ENCODE data around the gene SRMS. TPM values are rescaled to one million over a fixed set of nuclear protein-coding genes. Genes with fewer than 3 reads are reported as not detected.

Gene SRMS
- total RNA-seq, 1 donor = not detected

DNA sequence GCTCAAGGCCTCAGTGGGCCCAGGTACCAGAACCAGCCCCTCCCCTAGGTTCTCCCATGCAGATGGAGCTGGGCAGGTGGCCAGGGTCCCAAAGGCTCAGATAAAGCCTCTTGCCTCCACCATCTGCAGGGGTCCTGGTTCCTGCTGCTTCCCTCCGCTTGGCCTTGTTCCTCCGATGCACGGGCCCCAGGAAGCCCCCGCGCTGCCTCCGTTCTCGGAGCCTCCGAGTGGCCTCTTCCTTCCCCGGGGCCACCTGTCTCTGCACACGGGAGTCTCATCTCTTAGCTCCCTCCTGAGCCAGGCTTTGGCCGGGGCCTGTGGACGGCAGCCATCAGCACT is 8.5 kb downstream of the SRMS start:
- H3K4me3 ChIP-seq (ENCODE audit: low read depth, low read length) = no peak overlapping the region
- no peak for DNase-seq (ENCODE audit: low read depth)
- TF ChIP-seq CTCF (IDR thresholded peaks at IDR 0.05; ENCODE audit: insufficient read depth, low read length) = no peak

DNA sequence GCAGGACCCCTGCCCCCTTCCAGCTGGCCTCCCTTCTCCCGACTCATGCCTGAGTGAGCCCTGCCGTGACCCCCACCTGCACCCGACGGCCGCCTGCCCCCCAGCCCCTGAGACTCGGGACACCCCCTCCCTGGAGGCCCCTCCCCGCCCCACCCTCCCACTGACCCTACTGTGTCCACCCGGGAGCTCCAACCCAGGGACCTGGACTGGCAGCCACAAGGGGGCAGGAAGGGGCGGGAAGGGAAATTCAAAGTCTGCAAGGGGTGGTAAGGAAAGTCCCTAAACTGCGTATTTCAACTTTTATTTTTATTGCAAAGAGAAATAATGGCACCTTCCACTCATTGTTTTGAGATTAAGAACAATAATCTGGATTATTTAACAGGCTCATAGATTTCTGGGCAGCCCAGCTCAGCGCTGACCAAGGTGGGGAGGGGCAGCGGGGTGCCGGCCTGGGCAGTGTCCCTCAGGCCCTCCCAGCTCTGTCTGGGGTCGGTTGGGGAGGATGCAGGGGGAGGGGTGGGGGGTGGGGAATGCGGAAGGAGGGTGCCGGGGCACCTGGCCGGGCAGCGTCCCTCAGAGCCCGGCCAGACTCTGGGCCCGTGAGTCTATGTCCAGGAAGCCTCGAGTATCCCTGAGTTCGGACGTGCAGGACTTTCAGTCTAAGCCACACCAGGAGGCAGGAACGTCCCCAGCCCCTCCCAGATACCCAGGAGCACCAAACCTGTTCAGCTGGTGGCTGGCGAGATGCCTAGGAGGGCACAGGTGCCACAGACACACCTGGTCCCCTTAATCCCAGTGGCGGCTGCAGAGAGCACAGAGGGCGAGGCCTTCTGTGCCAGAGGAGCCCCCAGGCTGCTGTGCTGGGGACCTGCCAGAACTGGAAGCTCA is 9.1 kb downstream of the SRMS start:
- TF ChIP-seq CTCF (IDR thresholded peaks at IDR 0.05; ENCODE audit: insufficient read depth, low read length) = peak; percentile 37
- H3K4me3 ChIP-seq (ENCODE audit: low read depth, low read length) = peak overlapping the region; percentile 40
- DNase-seq (ENCODE audit: low read depth) = no peak

DNA sequence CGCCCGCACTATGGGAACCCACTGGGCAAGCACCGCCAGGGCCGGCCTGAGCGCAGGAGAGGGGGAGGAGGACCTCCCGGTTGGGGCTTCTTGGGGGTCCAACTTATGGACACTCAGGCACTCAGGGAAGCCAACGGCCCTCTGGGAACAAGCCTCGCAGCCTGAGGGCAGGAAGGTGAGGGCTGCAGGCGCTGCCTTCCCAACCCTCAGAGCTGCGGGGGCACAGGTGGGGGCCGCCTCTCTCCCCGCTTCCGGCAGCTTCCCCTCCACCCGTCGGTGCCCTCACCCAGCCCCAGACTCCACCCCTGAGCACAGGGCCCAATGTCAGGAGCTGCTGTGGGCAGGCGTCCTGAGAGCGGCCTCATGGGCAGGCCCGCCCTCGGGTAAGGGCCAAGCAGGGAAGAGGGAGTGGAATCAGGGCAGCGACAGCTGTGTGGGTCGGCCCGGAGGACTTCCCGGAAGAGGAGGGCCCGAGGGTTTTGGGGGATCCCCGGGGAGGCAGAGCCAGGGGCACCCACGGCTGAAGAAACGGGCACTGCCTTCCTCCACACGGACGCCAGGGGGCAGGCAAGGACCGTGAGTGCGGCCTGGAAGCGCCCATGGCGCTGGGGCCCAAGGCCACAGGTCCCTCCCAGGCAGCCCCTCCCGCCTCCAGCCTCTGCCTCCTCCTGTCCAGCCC is 9.9 kb downstream of the SRMS start:
- peak overlapping the region; percentile 40 for H3K4me3 ChIP-seq (ENCODE audit: low read depth, low read length)
- DNase-seq (ENCODE audit: low read depth) = peak; percentile 90

GRCh38 chr20:63536997-63537524 is 10.5 kb downstream of the SRMS start, which contains the start of gene PTK6:
Gene PTK6 (minus strand): TSS chr20:63537376. CDS start chr20:63537314, 62 bp downstream.
- TF ChIP-seq CTCF (IDR thresholded peaks at IDR 0.05; ENCODE audit: insufficient read depth, low read length) = no peak
- no peak for DNase-seq (ENCODE audit: low read depth)
- peak within 1 kb of the TSS; percentile 40 for H3K4me3 ChIP-seq (ENCODE audit: low read depth, low read length)

More for the DNA sequence above, 9.9 kb downstream of the SRMS start:
- TF ChIP-seq CTCF (IDR thresholded peaks at IDR 0.05; ENCODE audit: insufficient read depth, low read length) = peak; percentile 93

DNA sequence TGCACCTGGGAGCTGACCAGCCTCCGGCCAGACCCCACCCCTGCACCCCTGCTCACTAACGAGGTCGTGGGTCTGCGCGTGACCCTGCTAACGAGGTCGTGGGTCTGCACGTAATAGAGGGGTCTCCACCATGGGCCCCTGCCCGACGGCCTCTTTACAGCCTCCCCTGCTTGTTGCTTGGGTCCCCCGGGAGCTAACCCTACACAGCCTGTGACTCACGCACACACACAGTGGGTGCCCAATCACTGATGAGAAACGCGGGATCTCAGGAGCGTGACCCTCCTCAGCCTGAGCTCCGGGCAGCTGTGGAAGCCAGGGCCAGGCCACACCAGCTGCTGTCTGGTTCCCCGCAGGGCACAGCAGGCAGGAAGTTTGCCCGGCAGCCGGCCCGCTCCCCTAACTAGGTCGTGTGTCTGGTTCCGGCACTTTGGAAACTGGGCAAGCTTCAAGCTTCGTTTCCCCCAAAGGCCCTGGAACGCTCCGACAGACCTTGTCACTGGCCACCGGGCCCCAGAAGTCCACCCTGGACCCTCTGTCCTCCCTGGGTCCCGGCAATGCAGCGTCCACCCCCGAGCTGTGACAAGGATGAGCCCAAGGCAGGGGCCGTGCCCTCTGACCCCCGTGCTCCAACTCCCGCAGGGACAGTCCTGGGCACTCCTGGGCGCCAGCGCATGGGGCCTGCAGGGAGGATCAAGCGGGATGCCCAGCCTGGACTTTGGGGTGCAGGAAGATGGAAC is 11.1 kb downstream of the SRMS start:
- H3K4me3 ChIP-seq (ENCODE audit: low read depth, low read length) = no peak overlapping the region
- DNase-seq (ENCODE audit: low read depth) = peak; percentile 22
- no peak for TF ChIP-seq CTCF (IDR thresholded peaks at IDR 0.05; ENCODE audit: insufficient read depth, low read length)

- DNase-seq (ENCODE audit: low read depth) = peak; percentile 15
- no peak overlapping the region for H3K4me3 ChIP-seq (ENCODE audit: low read depth, low read length)
- TF ChIP-seq CTCF (IDR thresholded peaks at IDR 0.05; ENCODE audit: insufficient read depth, low read length) = no peak
Measured at GRCh38 chr20:63534831-63535651, 12.5 kb downstream of the SRMS start.
